Suprapubic skin (tissue), 4 donors: Measurements from ENCODE around the gene GLT8D2. TPM values are rescaled to one million over a fixed set of nuclear protein-coding genes. Genes with fewer than 3 reads are reported as not detected.
A peak's percentile ranks its signal among the peaks of the same experiment; 100 is the strongest.

ENCODE experiments used
- DNase-seq, 2 donors: peaks; one replicate each; pipeline ENCODE4 v3.0.0-alpha.2; 2019; ENCODE audit warnings: low spot score in 2 of 2
- H3K27ac ChIP-seq: fragments of 200-600 bp; sonication (generic); one replicate; pipeline ENCODE4 v1.5.1; 2019
- H3K27me3 ChIP-seq: fragments of 200-600 bp; sonication (generic); one replicate; pipeline ENCODE4 v1.5.1; 2019
- H3K36me3 ChIP-seq: fragments of 200-600 bp; sonication (generic); one replicate; pipeline ENCODE4 v1.5.1; 2019
- H3K4me1 ChIP-seq: fragments of 200-600 bp; sonication (generic); one replicate; pipeline ENCODE4 v1.5.1; 2019
- H3K4me3 ChIP-seq: fragments of 200-600 bp; sonication (generic); one replicate; pipeline ENCODE4 v1.5.1; 2019; ENCODE audit warnings: mild to moderate bottlenecking
- H3K9me3 ChIP-seq: fragments of 200-600 bp; sonication (generic); one replicate; pipeline ENCODE4 v1.5.1; 2019
- EP300 ChIP-seq: sonication (generic); formaldehyde crosslinking; IDR thresholded peaks from one replicate; pipeline ENCODE4 v1.6.1; 2017; ENCODE audit warnings: antibody characterized with exemption
- POLR2A ChIP-seq, 2 donors: fragments of 450-650 bp; IDR thresholded peaks; one replicate each; pipeline ENCODE4 v1.6.1; 2017; ENCODE audit warnings: antibody characterized with exemption in 2 of 2, mild to moderate bottlenecking in 2 of 2, moderate library complexity in 2 of 2
- POLR2AphosphoS5 ChIP-seq, 3 donors: sonication (generic); formaldehyde crosslinking; IDR thresholded peaks; one replicate each; pipeline ENCODE4 v1.6.1; 2017; ENCODE audit warnings: antibody characterized with exemption in 3 of 3
- WGBS: methylation state at CpG from one replicate; pipeline ENCODE4 v1.1.5; 2018; 5-methylcytosine and 5-hydroxymethylcytosine counted together
- total RNA-seq, 4 donors: library from RNA; depleted of rRNA; stranded (reverse); fragments of >200 nt; gene quantifications; one replicate each; pipeline ENCODE4 v1.1.0, GENCODE V29; 2016
- TF ChIP-seq, protein P1 (sequence below), 2 donors: fragments of 200-600 bp in 1 of 2; fragments of 450-650 bp in 1 of 2; sonication (generic) in 1 of 2; IDR thresholded peaks; one replicate each; pipeline ENCODE4 v1.5.1; 2016 to 2019; ENCODE audit warnings: antibody characterized with exemption in 2 of 2, mild to moderate bottlenecking in 1 of 2, moderate library complexity in 1 of 2

GLT8D2 gene, protein sequence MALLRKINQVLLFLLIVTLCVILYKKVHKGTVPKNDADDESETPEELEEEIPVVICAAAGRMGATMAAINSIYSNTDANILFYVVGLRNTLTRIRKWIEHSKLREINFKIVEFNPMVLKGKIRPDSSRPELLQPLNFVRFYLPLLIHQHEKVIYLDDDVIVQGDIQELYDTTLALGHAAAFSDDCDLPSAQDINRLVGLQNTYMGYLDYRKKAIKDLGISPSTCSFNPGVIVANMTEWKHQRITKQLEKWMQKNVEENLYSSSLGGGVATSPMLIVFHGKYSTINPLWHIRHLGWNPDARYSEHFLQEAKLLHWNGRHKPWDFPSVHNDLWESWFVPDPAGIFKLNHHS
- total RNA-seq: 1 to 10 TPM; 1.1 to 4.5 (median 2.0) TPM

DNA sequence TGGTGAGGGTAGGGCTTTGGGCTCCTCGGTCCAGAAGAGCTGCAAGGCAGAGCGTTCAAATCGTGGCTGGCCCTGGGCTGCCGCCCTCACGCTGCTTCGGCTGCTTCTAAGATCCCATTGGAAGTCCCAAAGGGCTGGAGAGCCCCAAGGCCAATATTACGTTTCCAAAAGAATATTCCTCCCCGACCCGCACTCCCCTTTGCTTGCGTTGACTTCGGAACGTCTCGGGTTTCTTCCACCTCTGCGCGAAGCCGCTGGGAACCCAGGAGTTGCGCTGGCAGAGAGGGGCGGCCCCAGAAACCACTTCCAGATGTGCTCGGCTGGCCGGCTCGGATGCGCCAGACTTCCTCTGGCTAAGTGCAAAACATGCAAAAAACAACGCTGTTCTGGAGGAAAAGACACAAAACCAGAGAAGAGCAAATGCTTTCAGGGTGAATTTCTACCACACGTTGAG lies at the start of gene GLT8D2:
Gene GLT8D2 (minus strand): TSS at position 285 of the 454 bp plus-strand sequence. CDS start 30,539 bp downstream, outside the sequence.
- no peaks in the 10 kb centered on the region for H3K9me3 ChIP-seq
- TF ChIP-seq EP300 (no peak), POLR2AphosphoS5 (IDR thresholded peaks at IDR 0.05) (no peak), POLR2A (IDR thresholded peaks at IDR 0.05) (no peak)
- TF ChIP-seq, protein P1, sequence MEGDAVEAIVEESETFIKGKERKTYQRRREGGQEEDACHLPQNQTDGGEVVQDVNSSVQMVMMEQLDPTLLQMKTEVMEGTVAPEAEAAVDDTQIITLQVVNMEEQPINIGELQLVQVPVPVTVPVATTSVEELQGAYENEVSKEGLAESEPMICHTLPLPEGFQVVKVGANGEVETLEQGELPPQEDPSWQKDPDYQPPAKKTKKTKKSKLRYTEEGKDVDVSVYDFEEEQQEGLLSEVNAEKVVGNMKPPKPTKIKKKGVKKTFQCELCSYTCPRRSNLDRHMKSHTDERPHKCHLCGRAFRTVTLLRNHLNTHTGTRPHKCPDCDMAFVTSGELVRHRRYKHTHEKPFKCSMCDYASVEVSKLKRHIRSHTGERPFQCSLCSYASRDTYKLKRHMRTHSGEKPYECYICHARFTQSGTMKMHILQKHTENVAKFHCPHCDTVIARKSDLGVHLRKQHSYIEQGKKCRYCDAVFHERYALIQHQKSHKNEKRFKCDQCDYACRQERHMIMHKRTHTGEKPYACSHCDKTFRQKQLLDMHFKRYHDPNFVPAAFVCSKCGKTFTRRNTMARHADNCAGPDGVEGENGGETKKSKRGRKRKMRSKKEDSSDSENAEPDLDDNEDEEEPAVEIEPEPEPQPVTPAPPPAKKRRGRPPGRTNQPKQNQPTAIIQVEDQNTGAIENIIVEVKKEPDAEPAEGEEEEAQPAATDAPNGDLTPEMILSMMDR (IDR thresholded peaks at IDR 0.05): no peak
- H3K36me3 ChIP-seq: no peaks in the 10 kb centered on the region
- WGBS: 1% methylated on average over 24 of the region's 24 CpGs
- DNase-seq: peak; percentile 72 to 82
- peak within 1 kb of the TSS; percentile 49 for H3K4me3 ChIP-seq
- H3K4me1 ChIP-seq: peaks cover 16% of the 10 kb centered on the region
- H3K27me3 ChIP-seq: peaks cover 19% of the 10 kb centered on the region
- peak within 1 kb of the TSS; percentile 52 for H3K27ac ChIP-seq

DNA sequence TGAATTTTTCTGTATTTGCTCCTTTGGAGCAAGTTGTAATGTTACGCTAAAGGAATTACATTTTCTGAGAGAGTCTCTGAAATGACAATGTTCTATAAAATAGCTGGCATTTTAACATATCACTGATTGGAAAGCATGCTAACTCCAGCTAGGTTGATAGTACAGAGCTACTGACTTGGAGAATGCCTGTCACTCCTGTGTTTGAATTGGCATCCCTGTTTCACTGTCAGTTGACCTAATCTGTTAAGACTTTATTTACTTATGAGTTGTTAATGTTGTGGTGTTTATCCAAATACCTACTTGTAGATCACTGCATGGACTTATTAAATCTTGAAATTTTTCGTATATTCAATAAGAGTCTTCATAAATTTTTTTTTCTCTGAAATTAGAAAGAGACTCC lies 48.0 kb upstream of the GLT8D2 start:
- Histone ChIP-seq H3K36me3 (peaks cover 88% of the 10 kb centered on the region), H3K4me3 (no peak overlapping the region), H3K27ac (no peak overlapping the region), H3K27me3 (no peaks in the 10 kb centered on the region), H3K4me1 (no peaks in the 10 kb centered on the region), H3K9me3 (no peaks in the 10 kb centered on the region)
- WGBS: 93% methylated on average over 2 of the region's 2 CpGs
- TF ChIP-seq POLR2AphosphoS5 (IDR thresholded peaks at IDR 0.05) (no peak), EP300 (no peak), POLR2A (IDR thresholded peaks at IDR 0.05) (no peak)
- TF ChIP-seq, protein P1 (IDR thresholded peaks at IDR 0.05): no peak
- no peak for DNase-seq

DNA sequence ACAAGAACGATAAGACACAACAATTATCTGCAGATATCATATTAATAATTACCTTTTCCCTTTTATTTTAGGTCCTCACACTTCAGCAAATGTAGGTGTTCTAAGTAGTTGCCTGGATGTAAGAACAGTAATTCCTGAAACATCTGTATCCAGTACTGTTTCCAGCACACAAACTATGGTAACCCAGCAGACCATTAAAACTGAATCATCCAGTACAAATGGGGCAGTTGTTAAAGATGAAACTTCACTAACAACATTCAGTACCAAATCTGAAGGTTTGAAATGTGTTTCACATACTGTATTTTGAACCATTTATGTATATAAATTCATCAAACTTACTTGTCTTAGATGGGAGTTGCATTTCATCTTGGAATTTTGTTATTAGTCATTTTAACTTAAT lies 45.3 kb upstream of the GLT8D2 start:
- whole genome bisulfite sequencing: 88% methylated on average over 1 of the region's 1 CpG
- Histone ChIP-seq H3K27ac (no peak overlapping the region), H3K4me1 (no peaks in the 10 kb centered on the region), H3K27me3 (no peaks in the 10 kb centered on the region), H3K4me3 (no peak overlapping the region), H3K9me3 (no peaks in the 10 kb centered on the region), H3K36me3 (peaks cover 77% of the 10 kb centered on the region)
- DNase-seq: no peak
- TF ChIP-seq EP300: no peak
- TF ChIP-seq, protein P1 (IDR thresholded peaks at IDR 0.05): no peak
- no peak for TF ChIP-seq POLR2AphosphoS5 (IDR thresholded peaks at IDR 0.05)
- TF ChIP-seq POLR2A (IDR thresholded peaks at IDR 0.05): no peak

DNA sequence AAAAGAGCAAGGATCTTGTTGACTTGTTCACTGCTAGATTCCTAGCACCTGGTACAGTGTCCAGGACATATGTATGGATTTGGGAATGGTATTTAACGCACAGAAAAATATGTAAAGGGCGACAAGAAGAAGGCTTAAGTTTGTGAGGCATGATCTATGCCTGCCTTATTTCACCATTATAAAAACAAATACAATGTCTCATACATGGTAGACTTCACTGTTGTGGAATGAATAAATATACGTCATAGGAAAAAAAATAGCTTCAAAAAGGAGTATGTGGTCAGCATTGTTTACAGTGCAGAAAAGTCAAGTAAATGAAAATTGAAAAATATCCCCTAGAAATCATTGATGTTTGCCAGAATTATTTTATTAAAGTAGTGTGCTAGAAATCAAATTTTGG lies 44.3 kb upstream of the GLT8D2 start:
- H3K4me1 ChIP-seq: no peaks in the 10 kb centered on the region
- H3K9me3 ChIP-seq: no peaks in the 10 kb centered on the region
- TF ChIP-seq EP300: no peak
- TF ChIP-seq, protein P1 (IDR thresholded peaks at IDR 0.05): no peak
- no peak for TF ChIP-seq POLR2AphosphoS5 (IDR thresholded peaks at IDR 0.05)
- no peak for TF ChIP-seq POLR2A (IDR thresholded peaks at IDR 0.05)
- no peak for DNase-seq
- no peaks in the 10 kb centered on the region for H3K27me3 ChIP-seq
- H3K4me3 ChIP-seq: no peak overlapping the region
- 97% methylated on average over 3 of the region's 3 CpGs for WGBS
- no peak overlapping the region for H3K27ac ChIP-seq
- peaks cover 77% of the 10 kb centered on the region for H3K36me3 ChIP-seq

DNA sequence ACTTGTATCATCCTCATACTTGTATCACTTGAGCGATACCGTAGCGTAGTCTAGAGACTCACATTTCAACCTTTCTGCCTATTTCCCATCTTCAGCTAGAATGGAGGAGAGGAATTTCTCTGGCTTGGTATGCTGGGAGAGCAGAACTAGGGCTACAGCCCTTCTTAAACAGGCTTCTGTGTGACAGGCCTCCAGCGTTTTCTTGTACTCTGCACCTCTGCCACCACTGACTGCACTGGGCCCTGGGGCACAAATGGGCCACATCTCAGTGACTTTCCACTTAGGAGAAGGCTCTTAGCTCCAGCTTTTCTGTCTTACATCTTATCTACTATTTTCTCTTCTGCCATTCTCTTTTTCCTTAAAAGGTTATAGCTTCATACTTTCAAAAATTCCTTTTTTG lies 41.1 kb upstream of the GLT8D2 start:
- no peak for DNase-seq
- Histone ChIP-seq H3K4me1 (no peaks in the 10 kb centered on the region), H3K27ac (no peak overlapping the region), H3K4me3 (no peak overlapping the region), H3K36me3 (peaks cover 77% of the 10 kb centered on the region), H3K9me3 (no peaks in the 10 kb centered on the region), H3K27me3 (no peaks in the 10 kb centered on the region)
- 91% methylated on average over 4 of the region's 4 CpGs for WGBS
- TF ChIP-seq, protein P1 (IDR thresholded peaks at IDR 0.05): no peak
- TF ChIP-seq POLR2A (IDR thresholded peaks at IDR 0.05) (no peak), POLR2AphosphoS5 (IDR thresholded peaks at IDR 0.05) (no peak), EP300 (no peak)
